GM12872 (cell line): ENCODE measurements around the gene INSC.
A peak's percentile ranks its signal among the peaks of the same experiment; 100 is the strongest.

Source experiments
- TF ChIP-seq, protein P1 (sequence below): IDR thresholded peaks from 3 replicates; pipeline ENCODE4 v1.5.1; 2011; ENCODE audit warnings: low read depth, mild to moderate bottlenecking, low read length, moderate library complexity; ENCODE audit not compliant: insufficient read depth

Gene INSC

GRCh38 chr11:15208378-15209222, 93.9 kb downstream of the INSC start:
- TF ChIP-seq, protein P1, sequence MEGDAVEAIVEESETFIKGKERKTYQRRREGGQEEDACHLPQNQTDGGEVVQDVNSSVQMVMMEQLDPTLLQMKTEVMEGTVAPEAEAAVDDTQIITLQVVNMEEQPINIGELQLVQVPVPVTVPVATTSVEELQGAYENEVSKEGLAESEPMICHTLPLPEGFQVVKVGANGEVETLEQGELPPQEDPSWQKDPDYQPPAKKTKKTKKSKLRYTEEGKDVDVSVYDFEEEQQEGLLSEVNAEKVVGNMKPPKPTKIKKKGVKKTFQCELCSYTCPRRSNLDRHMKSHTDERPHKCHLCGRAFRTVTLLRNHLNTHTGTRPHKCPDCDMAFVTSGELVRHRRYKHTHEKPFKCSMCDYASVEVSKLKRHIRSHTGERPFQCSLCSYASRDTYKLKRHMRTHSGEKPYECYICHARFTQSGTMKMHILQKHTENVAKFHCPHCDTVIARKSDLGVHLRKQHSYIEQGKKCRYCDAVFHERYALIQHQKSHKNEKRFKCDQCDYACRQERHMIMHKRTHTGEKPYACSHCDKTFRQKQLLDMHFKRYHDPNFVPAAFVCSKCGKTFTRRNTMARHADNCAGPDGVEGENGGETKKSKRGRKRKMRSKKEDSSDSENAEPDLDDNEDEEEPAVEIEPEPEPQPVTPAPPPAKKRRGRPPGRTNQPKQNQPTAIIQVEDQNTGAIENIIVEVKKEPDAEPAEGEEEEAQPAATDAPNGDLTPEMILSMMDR = peak; percentile 95

DNA sequence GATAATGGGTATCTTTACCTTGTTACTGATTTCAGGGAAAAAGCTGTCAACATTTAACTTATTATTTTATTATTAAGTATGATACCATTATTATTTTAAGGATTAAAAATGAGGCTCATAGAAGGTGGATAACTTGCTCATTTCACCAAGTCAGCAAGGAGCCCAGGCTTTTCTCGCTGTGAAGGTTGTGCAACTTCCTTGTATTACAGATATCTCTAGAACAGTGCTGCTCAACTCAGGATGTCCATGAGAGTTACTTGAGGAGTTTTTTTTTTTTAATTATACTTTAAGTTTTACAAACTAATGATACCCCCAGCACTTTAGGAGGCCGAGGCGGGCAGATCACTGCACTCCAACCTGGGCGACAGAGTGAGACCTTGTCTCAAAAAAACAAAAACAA, 98.2 kb downstream of the INSC start:
- TF ChIP-seq, protein P1 = no peak

- TF ChIP-seq, protein P1 = no peak
Measured at GRCh38 chr11:15213471-15214231, 98.9 kb downstream of the INSC start.

DNA sequence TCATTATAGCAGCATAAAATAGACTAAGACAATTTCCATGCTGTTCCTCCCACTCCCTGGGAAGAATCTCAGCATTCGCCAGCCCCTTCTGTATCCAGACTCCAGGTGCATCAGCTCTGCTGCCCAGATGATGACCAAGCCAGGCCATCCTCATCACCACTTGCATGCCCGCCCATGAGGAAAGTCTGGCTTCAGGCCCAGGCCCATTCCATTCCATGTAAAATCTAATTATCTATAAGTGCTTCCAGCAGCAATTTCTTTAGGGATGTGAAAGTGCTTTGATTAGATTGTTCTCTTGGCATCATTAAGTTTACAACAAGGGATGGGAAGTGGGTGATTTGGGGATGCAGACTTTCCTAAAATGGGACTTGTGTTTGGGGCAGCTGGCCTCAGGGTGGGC, 100.3 kb downstream of the INSC start:
- TF ChIP-seq, protein P1 = no peak

DNA sequence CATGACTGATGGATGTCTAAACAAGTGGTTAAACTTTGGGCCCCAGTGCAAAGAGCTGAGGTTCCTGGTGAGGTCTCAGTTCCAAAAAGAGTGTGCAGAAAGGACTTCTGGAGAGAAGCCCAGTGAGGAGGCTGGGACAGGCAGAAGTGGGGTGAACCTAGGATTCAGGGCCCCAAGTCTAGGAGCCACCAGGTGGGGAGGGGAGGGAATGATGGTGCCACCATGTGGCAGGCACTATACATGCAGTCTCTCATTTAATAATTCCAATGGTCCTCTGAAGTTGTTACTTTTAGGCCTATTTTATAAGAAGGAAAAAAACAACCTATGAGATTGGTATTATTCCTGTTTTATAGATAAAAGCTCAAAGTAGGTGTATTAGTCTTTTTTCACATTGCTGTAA, 102.0 kb downstream of the INSC start:
- TF ChIP-seq, protein P1 = peak; percentile 61

DNA sequence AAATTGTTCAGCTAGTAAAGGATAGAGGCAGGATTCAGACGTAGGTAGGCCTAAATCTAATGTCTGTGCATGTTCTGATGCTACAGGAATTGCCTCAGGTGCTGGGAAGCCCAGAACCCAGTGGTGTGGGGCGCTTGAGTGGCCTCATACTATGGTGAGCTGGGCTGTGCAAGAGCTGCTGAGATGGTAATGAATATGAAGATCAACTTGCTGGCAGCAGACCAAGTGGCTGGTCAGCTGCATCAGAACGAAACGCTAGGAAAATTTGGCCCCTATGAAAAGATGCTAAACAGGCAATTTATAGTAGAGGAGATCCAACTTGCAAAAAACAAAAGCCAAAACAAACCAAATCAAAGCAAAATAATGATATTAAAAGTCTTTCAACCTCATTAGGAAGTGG, 102.7 kb downstream of the INSC start:
- TF ChIP-seq, protein P1 = no peak

- TF ChIP-seq, protein P1 = no peak
Measured at GRCh38 chr11:15222777-15223176, 108.1 kb downstream of the INSC start.
